Measurements from ENCODE around the gene MAGI1.

DNA sequence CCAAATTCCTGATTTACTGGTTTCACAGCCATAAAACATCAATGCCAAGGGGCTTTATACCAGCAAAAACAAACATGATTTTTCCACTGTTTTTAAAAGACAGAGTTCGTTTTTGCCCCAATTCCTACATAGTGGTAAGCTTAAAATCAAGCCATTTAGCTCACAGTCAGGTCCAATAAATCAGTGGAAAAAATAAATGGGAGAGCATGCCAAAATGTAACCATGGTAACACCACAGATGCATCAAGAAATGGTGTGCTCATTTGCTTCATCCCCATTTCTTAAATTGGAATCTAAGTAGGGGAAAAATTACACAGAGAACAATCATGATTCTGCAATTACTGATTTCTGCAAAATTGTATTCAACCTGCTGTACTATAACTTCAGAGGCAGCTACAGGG, 418.8 kb downstream of the MAGI1 start:
- TF ChIP-seq, protein P1, sequence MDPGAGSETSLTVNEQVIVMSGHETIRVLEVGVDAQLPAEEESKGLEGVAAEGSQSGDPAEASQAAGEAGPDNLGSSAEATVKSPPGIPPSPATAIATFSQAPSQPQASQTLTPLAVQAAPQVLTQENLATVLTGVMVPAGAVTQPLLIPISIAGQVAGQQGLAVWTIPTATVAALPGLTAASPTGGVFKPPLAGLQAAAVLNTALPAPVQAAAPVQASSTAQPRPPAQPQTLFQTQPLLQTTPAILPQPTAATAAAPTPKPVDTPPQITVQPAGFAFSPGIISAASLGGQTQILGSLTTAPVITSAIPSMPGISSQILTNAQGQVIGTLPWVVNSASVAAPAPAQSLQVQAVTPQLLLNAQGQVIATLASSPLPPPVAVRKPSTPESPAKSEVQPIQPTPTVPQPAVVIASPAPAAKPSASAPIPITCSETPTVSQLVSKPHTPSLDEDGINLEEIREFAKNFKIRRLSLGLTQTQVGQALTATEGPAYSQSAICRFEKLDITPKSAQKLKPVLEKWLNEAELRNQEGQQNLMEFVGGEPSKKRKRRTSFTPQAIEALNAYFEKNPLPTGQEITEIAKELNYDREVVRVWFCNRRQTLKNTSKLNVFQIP (CRISPR knock-in tag; IDR thresholded peaks at IDR 0.05; ENCODE audit: borderline replicate concordance, low read depth) = no peak
- TF ChIP-seq ZFP3 (CRISPR knock-in tag; IDR thresholded peaks at IDR 0.05) (no peak), CSDC2 (CRISPR knock-in tag; IDR thresholded peaks at IDR 0.05) (no peak), TOX (CRISPR knock-in tag; IDR thresholded peaks at IDR 0.05; ENCODE audit: borderline replicate concordance) (no peak)
